HepG2 (cell line): ENCODE data around the gene TBC1D22A. TPM values are rescaled to one million over a fixed set of nuclear protein-coding genes. Genes with fewer than 3 reads are reported as not detected.
A peak's percentile ranks its signal among the peaks of the same experiment; 100 is the strongest.

Source experiments
- ATAC-seq: fragments of 200-7000 bp; cut with Tn5 transposase; 3 replicates; pipeline ENCODE4 v1.9.1; 2020; ENCODE audit warnings: mild to moderate bottlenecking, moderate library complexity
- BruUV-seq: library from RNA; stranded (reverse); fragments of 400-500 nt; replicated peaks from 2 replicates; lab custom pipeline; 2021; lab: Mats Ljungman, UMichigan
- CTCF ChIA-PET: fragments of 300-600 bp; formaldehyde crosslinking; extraction: SDS; loops from one replicate; lab custom pipeline; 2021; ENCODE audit warnings: low total read pairs, inconsistent platforms, low intra/inter-chr PET ratio; lab: Yijun Ruan, JAX
- POLR2A ChIA-PET: fragments of 350-600 bp; sonication (Branson Sonifier 250); formaldehyde crosslinking; loops from one replicate; lab custom pipeline; 2020; ENCODE audit warnings: antibody characterized with exemption, inconsistent platforms; lab: Yijun Ruan, JAX
- DNase-seq: peaks from one replicate; pipeline ENCODE4 v3.0.0-alpha.2; 2015; ENCODE audit warnings: low spot score
- FAIRE-seq: peaks from 3 replicates; lab custom pipeline; 2011; peaks lifted over from hg19 to GRCh38; lab: Jason Lieb, UNC
- H2AFZ ChIP-seq: one replicate; pipeline ENCODE4 v1.6.1; 2011; ENCODE audit warnings: low read length, inconsistent platforms
- H3K27ac ChIP-seq: fragments of 300-600 bp; 3 replicates; pipeline ENCODE4 v1.8.0; 2011; ENCODE audit warnings: mixed run types, mild to moderate bottlenecking, mixed read lengths, low read length, inconsistent platforms; ENCODE audit not compliant: insufficient read depth; ENCODE audit errors: extremely low read length
- H3K27me3 ChIP-seq, 2 experiments: fragments of 200-600 bp in 1 of 2; 2 replicates in 1 of 2; 3 replicates in 1 of 2; pipeline versions ENCODE4 v1.6.0 to v1.8.0; 2011; ENCODE audit warnings: low read length in 2 of 2, mild to moderate bottlenecking in 2 of 2, moderate library complexity in 2 of 2, inconsistent platforms in 1 of 2; ENCODE audit not compliant: insufficient read depth in 2 of 2, control insufficient read depth in 1 of 2
- H3K36me3 ChIP-seq, 2 experiments: fragments of 200-600 bp in 1 of 2; replicated peaks in 1 of 2; 2 replicates in 1 of 2; 3 replicates in 1 of 2; pipeline versions ENCODE4 v1.5.1 to v1.8.0; 2011; ENCODE audit warnings: low read length in 2 of 2, inconsistent platforms in 1 of 2; ENCODE audit not compliant: insufficient read depth in 2 of 2, control insufficient read depth in 1 of 2
- H3K4me1 ChIP-seq: 2 replicates; pipeline ENCODE4 v1.5.1; 2012; ENCODE audit warnings: low read length, inconsistent platforms; ENCODE audit not compliant: insufficient read depth
- H3K4me2 ChIP-seq: 2 replicates; pipeline ENCODE4 v1.6.0; 2011; ENCODE audit warnings: low read depth, low read length, inconsistent platforms
- H3K4me3 ChIP-seq, 3 experiments: fragments of 200-600 bp in 1 of 3; sonication (generic), shearing (Covaris generic) in 1 of 3; replicated peaks in 1 of 3; 2 replicates each; pipeline ENCODE4 v1.5.1; 2011 to 2016; ENCODE audit warnings: low read length in 3 of 3, inconsistent platforms in 2 of 3, low read depth in 2 of 3, mild to moderate bottlenecking in 2 of 3, control low read depth in 1 of 3, mixed read lengths in 1 of 3; ENCODE audit not compliant: insufficient read depth in 1 of 3
- H3K79me2 ChIP-seq: one replicate; pipeline ENCODE4 v1.6.1; 2011; ENCODE audit warnings: low read length, inconsistent platforms; ENCODE audit not compliant: insufficient read depth
- H3K9ac ChIP-seq: 2 replicates; pipeline ENCODE4 v1.6.0; 2011; ENCODE audit warnings: mild to moderate bottlenecking, low read depth, low read length, inconsistent platforms; ENCODE audit not compliant: insufficient read depth
- H3K9me3 ChIP-seq: 2 replicates; pipeline ENCODE4 v1.5.1; 2012; ENCODE audit warnings: mild to moderate bottlenecking, low read length
- H4K20me1 ChIP-seq: 2 replicates; pipeline ENCODE4 v1.6.0; 2011; ENCODE audit warnings: inconsistent platforms, mild to moderate bottlenecking, low read length, moderate library complexity; ENCODE audit not compliant: insufficient read depth
- BCL6 ChIP-seq: IDR thresholded peaks from 2 replicates; pipeline ENCODE4 v1.6.1; 2016; ENCODE audit warnings: missing genetic modification reagents, missing compliant biosample characterization
- BHLHE40 ChIP-seq: IDR thresholded peaks from 2 replicates; pipeline ENCODE4 v1.6.1; 2011; ENCODE audit warnings: low read length, improper control_type of control experiment
- CCDC6 ChIP-seq: sonication (generic); formaldehyde crosslinking; IDR thresholded peaks from 2 replicates; pipeline ENCODE4 v1.8.1; 2022; ENCODE audit warnings: mild to moderate bottlenecking, missing genetic modification reagents, moderate library complexity
- EP300 ChIP-seq, 3 experiments: sonication (generic) in 1 of 3; formaldehyde crosslinking in 1 of 3; IDR thresholded peaks; 2 replicates each; pipeline versions ENCODE4 v1.5.1 to v1.6.1; 2011 to 2020; ENCODE audit warnings: low read depth in 2 of 3, low read length in 2 of 3, borderline replicate concordance in 1 of 3, improper control_type of control experiment in 1 of 3, mild to moderate bottlenecking in 1 of 3, missing genetic modification reagents in 1 of 3, moderate library complexity in 1 of 3
- FLYWCH1 ChIP-seq: sonication (generic); formaldehyde crosslinking; IDR thresholded peaks from 2 replicates; pipeline ENCODE4 v1.8.1; 2023; ENCODE audit warnings: mild to moderate bottlenecking, missing genetic modification reagents
- FOXA3 ChIP-seq: IDR thresholded peaks from 2 replicates; pipeline ENCODE4 v1.6.1; 2016; ENCODE audit warnings: missing genetic modification reagents, missing compliant biosample characterization
- FOXK2 ChIP-seq: fragments of 450-650 bp; IDR thresholded peaks from 2 replicates; pipeline ENCODE4 v1.6.1; 2016
- GPBP1L1 ChIP-seq: sonication (generic); formaldehyde crosslinking; IDR thresholded peaks from 2 replicates; pipeline ENCODE4 v1.5.0; 2020; ENCODE audit warnings: mild to moderate bottlenecking, missing genetic modification reagents
- HNF4A ChIP-seq: sonication (generic); formaldehyde crosslinking; IDR thresholded peaks from 2 replicates; pipeline ENCODE4 v1.4.0; 2020; ENCODE audit warnings: missing genetic modification reagents
- ISL2 ChIP-seq: sonication (generic); formaldehyde crosslinking; IDR thresholded peaks from 2 replicates; pipeline ENCODE4 v1.5.0; 2020; ENCODE audit warnings: missing genetic modification reagents
- MBD4 ChIP-seq: IDR thresholded peaks from 2 replicates; pipeline ENCODE4 v1.6.1; 2012; ENCODE audit warnings: low read length, inconsistent platforms, borderline replicate concordance
- NR2F1 ChIP-seq, 2 experiments: fragments of 450-650 bp in 1 of 2; formaldehyde crosslinking in 1 of 2; IDR thresholded peaks; 2 replicates each; pipeline versions ENCODE4 v1.5.0 to v1.6.1; 2016 to 2020; ENCODE audit warnings: mild to moderate bottlenecking in 1 of 2, missing compliant biosample characterization in 1 of 2, missing genetic modification reagents in 1 of 2, moderate library complexity in 1 of 2
- PHF20 ChIP-seq: sonication (generic); formaldehyde crosslinking; IDR thresholded peaks from 2 replicates; pipeline ENCODE4 v1.5.0; 2020; ENCODE audit warnings: mild to moderate bottlenecking, missing genetic modification reagents
- PITX1 ChIP-seq: sonication (generic); formaldehyde crosslinking; IDR thresholded peaks from 2 replicates; pipeline ENCODE4 v1.5.1; 2020; ENCODE audit warnings: mild to moderate bottlenecking, missing genetic modification reagents
- YEATS2 ChIP-seq: sonication (generic); formaldehyde crosslinking; IDR thresholded peaks from 2 replicates; pipeline ENCODE4 v1.4.0; 2020; ENCODE audit warnings: missing genetic modification reagents, borderline replicate concordance
- ZNF143 ChIP-seq: sonication (generic); formaldehyde crosslinking; IDR thresholded peaks from 2 replicates; pipeline ENCODE4 v1.4.0; 2020; ENCODE audit warnings: missing genetic modification reagents
- ZNF672 ChIP-seq: sonication (generic); formaldehyde crosslinking; IDR thresholded peaks from 2 replicates; pipeline ENCODE4 v1.8.1; 2022; ENCODE audit warnings: missing genetic modification reagents
- ZNF792 ChIP-seq: IDR thresholded peaks from 2 replicates; pipeline ENCODE4 v1.6.1; 2016
- ZNF850 ChIP-seq: sonication (generic); formaldehyde crosslinking; conservative IDR thresholded peaks from 2 replicates; pipeline ENCODE4 v1.9.0; 2021; ENCODE audit warnings: mild to moderate bottlenecking, missing genetic modification reagents
- WGBS: methylation state at CpG from one replicate; pipeline ENCODE4 v1.1.6; 2017; ENCODE audit warnings: low lambda C conversion rate; 5-methylcytosine and 5-hydroxymethylcytosine counted together
- in situ Hi-C: cut with HindIII; loops from 2 replicates; pipeline ENCODE4 v1.10.0; 2017; ENCODE audit warnings: low pct_unique_long_range_greater_than_20kb; ENCODE audit not compliant: extremely low pct_ligation_motif_present
- intact Hi-C: fragments of 100-400 bp; cut with micrococcal nuclease; formaldehyde crosslinking; loops from one replicate; pipeline ENCODE4 v1.10.0; 2022; ENCODE audit not compliant: unreplicated experiment
- polyA plus RNA-seq, 8 experiments: library from polyadenylated mRNA; depleted of rRNA in 3 of 8; stranded (reverse) in 7 of 8; unstranded in 1 of 8; fragments of >200 nt; fragmentation: Illumina TruSeq in 4 of 8; extraction: Trizol in 4 of 8; gene quantifications; 2 replicates each; pipeline versions ENCODE4 v1.2.1 to v1.2.3, GENCODE V29; 2011 to 2016; ENCODE audit warnings: low read depth in 4 of 8, missing spikeins in 1 of 8, mixed read lengths in 1 of 8; ENCODE audit not compliant: insufficient read depth in 1 of 8
- total RNA-seq, 5 experiments: library from RNA; depleted of rRNA; stranded (reverse); fragments of >200 nt; fragmentation: Illumina TruSeq; extraction: Trizol; gene quantifications; 2 replicates each; pipeline ENCODE4 v1.2.3, GENCODE V29; 2016; ENCODE audit warnings: low read depth in 1 of 5
- TF ChIP-seq, protein P1 (sequence below): sonication (generic); formaldehyde crosslinking; conservative IDR thresholded peaks from 2 replicates; pipeline ENCODE4 v1.8.1; 2023; ENCODE audit warnings: missing genetic modification reagents

Gene TBC1D22A
- total and polyA plus RNA-seq, 2 of the 13 experiments (the other 11 are each of a cell fraction or from before 2014, with no cell fraction given), result 17.3 to 18.0 TPM

GRCh38 chr22:47102648-47103047 lies 340.2 kb downstream of the TBC1D22A start:
- 0 out of 5 replicates have a peak, but pooled peaks cover 0 to 1% of the 10 kb centered on the region in 2 experiments for H3K36me3 ChIP-seq
- H3K79me2 ChIP-seq, result no peaks in the 10 kb centered on the region
- H3K27ac ChIP-seq, result peak overlapping the region; percentile 30
- peaks cover 19% of the 10 kb centered on the region for H3K4me1 ChIP-seq
- 32% methylated on average over 2 of the region's 2 CpGs for WGBS
- ATAC-seq (peak; percentile 62), DNase-seq (peak; percentile 59), FAIRE-seq (peak; percentile 59)
- no peak overlapping the region for H3K4me3 ChIP-seq
- peak overlapping the region; percentile 20; the same call in 1 of the 2 replicates for H3K4me2 ChIP-seq
- no TSS peak for BruUV-seq
- no peaks in the 10 kb centered on the region for H3K27me3 ChIP-seq
- intact Hi-C loops (loop anchor here (10.0 kb wide), 1 partner anchor 82 kb away; no protein-coding TSS in a partner anchor), in situ Hi-C loops (no loop called here)
- CTCF ChIA-PET, result no interaction called here
- H2AFZ ChIP-seq, result no peak overlapping the region
- POLR2A ChIA-PET, result no interaction called here
- H3K9me3 ChIP-seq, result no peaks in the 10 kb centered on the region
- no peaks in the 10 kb centered on the region for H4K20me1 ChIP-seq
- no peak overlapping the region for H3K9ac ChIP-seq
- TF ChIP-seq NR2F1 (CRISPR knock-in tag; IDR thresholded peaks at IDR 0.05) (0 out of 4 replicates have a peak, but pooled peaks of 1 of the 2 experiments have one; percentile 21), ZNF792 (no peak), PITX1 (no peak), ZNF672 (CRISPR knock-in tag) (no peak), BCL6 (CRISPR knock-in tag) (0 out of 2 replicates have a peak, but pooled peaks have one; percentile 21), MBD4 (no peak), FOXK2 (no peak), GPBP1L1 (CRISPR knock-in tag) (no peak), BHLHE40 (peak; percentile 73), FLYWCH1 (no peak), ZNF850 (no peak), YEATS2 (CRISPR knock-in tag) (no peak), CCDC6 (CRISPR knock-in tag) (no peak), ISL2 (CRISPR knock-in tag) (no peak), ZNF143 (CRISPR knock-in tag) (0 out of 2 replicates have a peak, but pooled peaks have one; percentile 11), FOXA3 (CRISPR knock-in tag) (peak; percentile 37; the same call in 1 of the 2 replicates), EP300 (IDR thresholded peaks at IDR 0.05; ENCODE audit: low read depth in 2 of 2, low read length in 2 of 2) (peak in 1 of 2 experiments; percentile 29; a peak in 1 of 4 replicates), EP300 (CRISPR knock-in tag; IDR thresholded peaks at IDR 0.05; ENCODE audit: borderline replicate concordance) (no peak), PHF20 (no peak), HNF4A (CRISPR knock-in tag) (peak; percentile 58)
- TF ChIP-seq, protein P1, sequence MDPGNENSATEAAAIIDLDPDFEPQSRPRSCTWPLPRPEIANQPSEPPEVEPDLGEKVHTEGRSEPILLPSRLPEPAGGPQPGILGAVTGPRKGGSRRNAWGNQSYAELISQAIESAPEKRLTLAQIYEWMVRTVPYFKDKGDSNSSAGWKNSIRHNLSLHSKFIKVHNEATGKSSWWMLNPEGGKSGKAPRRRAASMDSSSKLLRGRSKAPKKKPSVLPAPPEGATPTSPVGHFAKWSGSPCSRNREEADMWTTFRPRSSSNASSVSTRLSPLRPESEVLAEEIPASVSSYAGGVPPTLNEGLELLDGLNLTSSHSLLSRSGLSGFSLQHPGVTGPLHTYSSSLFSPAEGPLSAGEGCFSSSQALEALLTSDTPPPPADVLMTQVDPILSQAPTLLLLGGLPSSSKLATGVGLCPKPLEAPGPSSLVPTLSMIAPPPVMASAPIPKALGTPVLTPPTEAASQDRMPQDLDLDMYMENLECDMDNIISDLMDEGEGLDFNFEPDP (CRISPR knock-in tag), result no peak
